ENCODE results near the gene GPR137. TPM values are rescaled to one million over a fixed set of nuclear protein-coding genes. Genes with fewer than 3 reads are reported as not detected.
"Not testable (repeated sequence)": the region's sequence is repeated elsewhere in the genome, so short reads cannot be mapped to it uniquely, and the experiment has no call there.

GPR137 gene
- total RNA-seq, 4 donors from 2014 or later = 17.8 to 30.0 (median 19.7) TPM

DNA sequence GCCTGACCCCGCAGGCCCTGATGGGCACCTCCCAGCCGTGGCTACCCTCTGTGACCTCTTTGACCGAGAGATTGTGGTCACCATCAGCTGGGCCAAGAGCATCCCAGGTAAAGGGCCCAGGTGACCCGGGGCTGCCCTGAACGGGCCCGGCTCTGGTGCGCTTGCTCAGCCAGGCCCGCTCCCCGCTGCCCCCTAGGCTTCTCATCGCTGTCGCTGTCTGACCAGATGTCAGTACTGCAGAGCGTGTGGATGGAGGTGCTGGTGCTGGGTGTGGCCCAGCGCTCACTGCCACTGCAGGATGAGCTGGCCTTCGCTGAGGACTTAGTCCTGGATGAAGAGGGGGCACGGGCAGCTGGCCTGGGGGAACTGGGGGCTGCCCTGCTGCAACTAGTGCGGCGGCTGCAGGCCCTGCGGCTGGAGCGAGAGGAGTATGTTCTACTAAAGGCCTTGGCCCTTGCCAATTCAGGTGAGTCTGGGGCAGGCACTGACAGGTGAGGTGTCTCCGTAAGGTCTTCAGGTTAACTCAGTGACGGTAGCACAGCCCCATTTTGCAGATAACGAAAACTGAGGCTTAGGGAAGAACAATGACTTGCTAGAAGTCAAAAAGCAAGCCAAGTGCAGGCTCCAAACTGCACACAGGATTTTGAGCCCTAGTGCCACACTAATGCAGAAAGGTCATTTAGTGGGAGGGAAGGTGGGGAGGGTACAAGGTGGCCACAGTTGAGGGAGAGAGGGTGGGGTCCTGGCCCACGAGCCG lies 29.3 kb downstream of the GPR137 start:
- no peaks in the 10 kb centered on the region for H3K9me3 ChIP-seq
- WGBS = 89% methylated on average over 19 of the region's 24 CpGs
- H3K27me3 ChIP-seq = no peaks in the 10 kb centered on the region
- no peak overlapping the region for H3K4me3 ChIP-seq
- H3K4me1 ChIP-seq = peaks cover 64% of the 10 kb centered on the region
- peaks cover 22% of the 10 kb centered on the region for H3K36me3 ChIP-seq
- DNase-seq (ENCODE audit: low spot score in 2 of 2) = no peak
- no peak overlapping the region for H3K27ac ChIP-seq
- TF ChIP-seq, protein P1, sequence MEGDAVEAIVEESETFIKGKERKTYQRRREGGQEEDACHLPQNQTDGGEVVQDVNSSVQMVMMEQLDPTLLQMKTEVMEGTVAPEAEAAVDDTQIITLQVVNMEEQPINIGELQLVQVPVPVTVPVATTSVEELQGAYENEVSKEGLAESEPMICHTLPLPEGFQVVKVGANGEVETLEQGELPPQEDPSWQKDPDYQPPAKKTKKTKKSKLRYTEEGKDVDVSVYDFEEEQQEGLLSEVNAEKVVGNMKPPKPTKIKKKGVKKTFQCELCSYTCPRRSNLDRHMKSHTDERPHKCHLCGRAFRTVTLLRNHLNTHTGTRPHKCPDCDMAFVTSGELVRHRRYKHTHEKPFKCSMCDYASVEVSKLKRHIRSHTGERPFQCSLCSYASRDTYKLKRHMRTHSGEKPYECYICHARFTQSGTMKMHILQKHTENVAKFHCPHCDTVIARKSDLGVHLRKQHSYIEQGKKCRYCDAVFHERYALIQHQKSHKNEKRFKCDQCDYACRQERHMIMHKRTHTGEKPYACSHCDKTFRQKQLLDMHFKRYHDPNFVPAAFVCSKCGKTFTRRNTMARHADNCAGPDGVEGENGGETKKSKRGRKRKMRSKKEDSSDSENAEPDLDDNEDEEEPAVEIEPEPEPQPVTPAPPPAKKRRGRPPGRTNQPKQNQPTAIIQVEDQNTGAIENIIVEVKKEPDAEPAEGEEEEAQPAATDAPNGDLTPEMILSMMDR (IDR thresholded peaks at IDR 0.05) = no peak
- TF ChIP-seq POLR2A (IDR thresholded peaks at IDR 0.05) (no peak), POLR2AphosphoS5 (IDR thresholded peaks at IDR 0.05) (no peak), EP300 (IDR thresholded peaks at IDR 0.05) (no peak)

DNA sequence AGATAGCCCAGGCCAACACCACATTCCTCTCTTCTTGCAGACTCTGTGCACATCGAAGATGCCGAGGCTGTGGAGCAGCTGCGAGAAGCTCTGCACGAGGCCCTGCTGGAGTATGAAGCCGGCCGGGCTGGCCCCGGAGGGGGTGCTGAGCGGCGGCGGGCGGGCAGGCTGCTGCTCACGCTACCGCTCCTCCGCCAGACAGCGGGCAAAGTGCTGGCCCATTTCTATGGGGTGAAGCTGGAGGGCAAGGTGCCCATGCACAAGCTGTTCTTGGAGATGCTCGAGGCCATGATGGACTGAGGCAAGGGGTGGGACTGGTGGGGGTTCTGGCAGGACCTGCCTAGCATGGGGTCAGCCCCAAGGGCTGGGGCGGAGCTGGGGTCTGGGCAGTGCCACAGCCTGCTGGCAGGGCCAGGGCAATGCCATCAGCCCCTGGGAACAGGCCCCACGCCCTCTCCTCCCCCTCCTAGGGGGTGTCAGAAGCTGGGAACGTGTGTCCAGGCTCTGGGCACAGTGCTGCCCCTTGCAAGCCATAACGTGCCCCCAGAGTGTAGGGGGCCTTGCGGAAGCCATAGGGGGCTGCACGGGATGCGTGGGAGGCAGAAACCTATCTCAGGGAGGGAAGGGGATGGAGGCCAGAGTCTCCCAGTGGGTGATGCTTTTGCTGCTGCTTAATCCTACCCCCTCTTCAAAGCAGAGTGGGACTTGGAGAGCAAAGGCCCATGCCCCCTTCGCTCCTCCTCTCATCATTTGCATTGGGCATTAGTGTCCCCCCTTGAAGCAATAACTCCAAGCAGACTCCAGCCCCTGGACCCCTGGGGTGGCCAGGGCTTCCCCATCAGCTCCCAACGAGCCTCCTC lies 30.2 kb downstream of the GPR137 start:
- WGBS = 83% methylated on average over 20 of the region's 25 CpGs
- not testable (repeated sequence) for DNase-seq (ENCODE audit: low spot score in 2 of 2); H3K9me3 ChIP-seq; H3K27ac ChIP-seq; H3K4me3 ChIP-seq; H3K27me3 ChIP-seq
- Histone ChIP-seq H3K4me1 (peaks cover 63% of the 10 kb centered on the region), H3K36me3 (peaks cover 29% of the 10 kb centered on the region)

- Histone ChIP-seq H3K4me3 (peak overlapping the region; percentile 88), H3K36me3 (peaks cover 37% of the 10 kb centered on the region), H3K9me3 (no peaks in the 10 kb centered on the region), H3K27ac (peak overlapping the region; percentile 99), H3K27me3 (no peaks in the 10 kb centered on the region), H3K4me1 (peaks cover 70% of the 10 kb centered on the region)
- no peak for DNase-seq (ENCODE audit: low spot score in 2 of 2)
- 17% methylated on average over 11 of the region's 32 CpGs for WGBS
- TF ChIP-seq POLR2AphosphoS5 (IDR thresholded peaks at IDR 0.05) (no peak), POLR2A (IDR thresholded peaks at IDR 0.05) (no peak)
- TF ChIP-seq, protein P1 (IDR thresholded peaks at IDR 0.05) = no peak
Measured at GRCh38 chr11:64316672-64317324, 31.1 kb downstream of the GPR137 start.

DNA sequence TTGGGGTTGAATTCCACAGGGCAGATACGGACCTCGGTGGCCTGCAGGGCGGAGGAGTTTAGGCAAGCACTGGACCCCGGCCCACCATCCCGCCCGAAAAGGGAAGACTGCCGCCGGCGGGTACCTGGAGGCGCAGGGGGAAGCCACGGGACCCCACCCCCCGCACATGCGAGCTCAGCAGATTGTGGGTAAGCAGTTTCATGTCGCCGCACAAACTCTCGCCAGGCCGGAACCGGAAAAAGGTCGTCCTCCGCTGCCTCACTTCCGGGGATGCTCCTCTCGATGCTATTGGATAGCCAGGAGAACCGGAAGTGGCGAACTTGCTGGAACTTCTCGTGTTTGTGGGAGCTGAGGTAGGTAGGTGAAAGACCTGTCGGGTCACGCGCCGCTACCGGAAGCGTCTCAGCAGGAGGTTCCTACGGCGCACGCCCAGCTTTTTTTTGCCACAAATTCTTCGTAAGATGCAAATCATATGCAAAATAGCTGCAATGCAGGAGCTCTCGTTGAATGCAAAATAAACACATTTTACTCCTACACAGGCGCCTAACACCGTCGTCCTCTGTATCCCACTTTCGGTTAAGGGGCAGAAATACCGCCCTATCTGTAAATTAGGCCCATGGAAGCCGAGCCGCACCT lies 31.8 kb downstream of the GPR137 start, which contains the start of gene TRMT112:
Gene TRMT112 (minus strand): TSS at position 235 of the 636 bp plus-strand sequence. CDS start 33 bp downstream, at position 202.
- H3K4me3 ChIP-seq = peak within 1 kb of the TSS; percentile 88
- peaks cover 41% of the 10 kb centered on the region for H3K36me3 ChIP-seq
- peak within 1 kb of the TSS; percentile 99 for H3K27ac ChIP-seq
- DNase-seq (ENCODE audit: low spot score in 2 of 2) = peak; percentile 98 to 99
- TF ChIP-seq, protein P1 (IDR thresholded peaks at IDR 0.05) = no peak
- TF ChIP-seq EP300 (IDR thresholded peaks at IDR 0.05) = no peak
- peak in 1 of 2 donors; percentile 48 for TF ChIP-seq POLR2A (IDR thresholded peaks at IDR 0.05)
- peak in 2 of 3 donors; percentile 57 to 91 for TF ChIP-seq POLR2AphosphoS5 (IDR thresholded peaks at IDR 0.05)
- 0% methylated on average over 21 of the region's 43 CpGs for WGBS
- no peaks in the 10 kb centered on the region for H3K9me3 ChIP-seq
- H3K27me3 ChIP-seq = no peaks in the 10 kb centered on the region
- peaks cover 71% of the 10 kb centered on the region for H3K4me1 ChIP-seq

- H3K4me1 ChIP-seq = peaks cover 69% of the 10 kb centered on the region
- peak within 1 kb of the TSS; percentile 88 for H3K4me3 ChIP-seq
- peak; percentile 98 to 99 for DNase-seq (ENCODE audit: low spot score in 2 of 2)
- H3K9me3 ChIP-seq = no peaks in the 10 kb centered on the region
- TF ChIP-seq EP300 (IDR thresholded peaks at IDR 0.05) = no peak
- TF ChIP-seq, protein P1 (IDR thresholded peaks at IDR 0.05) = peak in 1 of 2 donors; percentile 34
- TF ChIP-seq POLR2AphosphoS5 (IDR thresholded peaks at IDR 0.05) = peak in 1 of 3 donors; percentile 57
- TF ChIP-seq POLR2A (IDR thresholded peaks at IDR 0.05) = peak in 1 of 2 donors; percentile 51
- 0% methylated on average over 24 of the region's 61 CpGs for WGBS
- peaks cover 48% of the 10 kb centered on the region for H3K36me3 ChIP-seq
- no peaks in the 10 kb centered on the region for H3K27me3 ChIP-seq
- peak within 1 kb of the TSS; percentile 99 for H3K27ac ChIP-seq
Measured at GRCh38 chr11:64317961-64318765, 32.5 kb downstream of the GPR137 start, which contains the start of gene PRDX5. PRDX5 (plus strand) TSS chr11:64318121; CDS start chr11:64318216, 95 bp downstream.

Data from suprapubic skin (tissue), 4 donors.